Activated naive CD4-positive, alpha-beta T cell treated with anti-CD3 and anti-CD28 coated beads, Interleukin-2, amount 50 U/mL, for 24 hours (primary cell): Measurements from ENCODE around the gene TAF4B.

Experiments
- H3K27ac Mint-ChIP-seq: one replicate; pipeline ENCODE4 v1.8.0; 2021; ENCODE audit warnings: mild to moderate bottlenecking, mixed read lengths
- H3K27me3 Mint-ChIP-seq: one replicate; pipeline ENCODE4 v1.8.0; 2021; ENCODE audit warnings: mixed read lengths
- H3K36me3 Mint-ChIP-seq: one replicate; pipeline ENCODE4 v1.8.0; 2021; ENCODE audit warnings: mixed read lengths
- H3K4me1 Mint-ChIP-seq: one replicate; pipeline ENCODE4 v1.8.0; 2021; ENCODE audit warnings: mixed read lengths
- H3K4me3 Mint-ChIP-seq: one replicate; pipeline ENCODE4 v1.8.0; 2021; ENCODE audit warnings: mild to moderate bottlenecking, mixed read lengths
- H3K9me3 Mint-ChIP-seq: one replicate; pipeline ENCODE4 v1.8.0; 2021; ENCODE audit warnings: mixed read lengths

The TAF4B gene

GRCh38 chr18:26320686-26321085 lies 94.4 kb downstream of the TAF4B start:
- H3K36me3 Mint-ChIP-seq, result peaks cover 32% of the 10 kb centered on the region
- H3K27ac Mint-ChIP-seq, result no peak overlapping the region
- H3K9me3 Mint-ChIP-seq, result no peaks in the 10 kb centered on the region

GRCh38 chr18:26322890-26323653 lies 96.8 kb downstream of the TAF4B start:
- no peaks in the 10 kb centered on the region for H3K9me3 Mint-ChIP-seq
- H3K4me3 Mint-ChIP-seq, result no peak overlapping the region
- H3K36me3 Mint-ChIP-seq, result peaks cover 34% of the 10 kb centered on the region
- H3K27me3 Mint-ChIP-seq, result no peaks in the 10 kb centered on the region
- peaks cover 15% of the 10 kb centered on the region for H3K4me1 Mint-ChIP-seq
- H3K27ac Mint-ChIP-seq, result no peak overlapping the region

More at GRCh38 chr18:26320686-26321085, 94.4 kb downstream of the TAF4B start:
- Mint-ChIP-seq H3K27me3 (no peaks in the 10 kb centered on the region), H3K4me3 (no peak overlapping the region), H3K4me1 (peaks cover 15% of the 10 kb centered on the region)

DNA sequence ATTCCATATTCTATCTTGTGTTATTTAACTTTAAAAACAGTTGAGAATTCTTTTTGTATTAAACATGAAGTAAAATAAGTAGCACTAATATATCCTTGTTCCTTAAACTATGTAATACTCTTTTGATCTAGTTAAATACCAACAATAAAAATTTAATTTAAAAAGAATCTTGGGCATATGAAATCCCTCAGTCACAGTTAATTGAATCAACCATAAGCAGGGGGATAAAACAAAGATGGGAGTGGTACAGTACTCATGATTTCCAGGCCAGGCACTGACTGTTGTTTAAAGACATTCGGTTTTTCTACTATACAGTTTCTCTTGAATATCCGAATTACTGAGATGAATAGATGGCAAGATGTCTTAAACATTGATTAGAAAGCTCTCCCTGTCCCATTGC lies 99.5 kb downstream of the TAF4B start:
- H3K4me3 Mint-ChIP-seq, result no peak overlapping the region
- H3K9me3 Mint-ChIP-seq, result no peaks in the 10 kb centered on the region
- H3K27ac Mint-ChIP-seq, result no peak overlapping the region
- H3K27me3 Mint-ChIP-seq, result no peaks in the 10 kb centered on the region
- peaks cover 29% of the 10 kb centered on the region for H3K36me3 Mint-ChIP-seq
- peaks cover 15% of the 10 kb centered on the region for H3K4me1 Mint-ChIP-seq

DNA sequence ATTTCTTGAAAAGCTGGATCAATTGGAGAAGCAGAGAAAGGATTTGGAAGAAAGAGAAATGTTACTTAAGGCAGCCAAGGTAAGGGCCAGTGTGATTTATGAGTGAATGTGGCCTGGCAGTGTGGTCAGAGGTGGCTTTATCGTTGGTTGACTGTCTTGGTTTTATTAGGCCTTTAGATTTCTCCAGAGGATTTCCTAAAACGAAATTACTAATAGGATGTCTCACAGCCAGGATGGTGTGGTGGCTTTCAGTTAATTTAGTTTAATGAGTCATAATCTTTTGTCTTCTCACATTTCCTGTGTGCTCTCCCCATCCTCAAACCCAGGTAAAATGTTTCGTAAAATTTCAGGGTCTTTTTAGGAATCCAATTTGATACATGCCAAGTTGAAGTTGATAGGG lies 100.8 kb downstream of the TAF4B start:
- Mint-ChIP-seq H3K27me3 (no peaks in the 10 kb centered on the region), H3K36me3 (peaks cover 19% of the 10 kb centered on the region), H3K27ac (no peak overlapping the region), H3K4me3 (no peak overlapping the region), H3K9me3 (no peaks in the 10 kb centered on the region), H3K4me1 (peaks cover 15% of the 10 kb centered on the region)

- peaks cover 2% of the 10 kb centered on the region for H3K36me3 Mint-ChIP-seq
- no peaks in the 10 kb centered on the region for H3K27me3 Mint-ChIP-seq
- no peak overlapping the region for H3K27ac Mint-ChIP-seq
- no peak overlapping the region for H3K4me3 Mint-ChIP-seq
- H3K4me1 Mint-ChIP-seq, result peaks cover 11% of the 10 kb centered on the region
- no peaks in the 10 kb centered on the region for H3K9me3 Mint-ChIP-seq
Measured at GRCh38 chr18:26332991-26333390, 106.7 kb downstream of the TAF4B start.

DNA sequence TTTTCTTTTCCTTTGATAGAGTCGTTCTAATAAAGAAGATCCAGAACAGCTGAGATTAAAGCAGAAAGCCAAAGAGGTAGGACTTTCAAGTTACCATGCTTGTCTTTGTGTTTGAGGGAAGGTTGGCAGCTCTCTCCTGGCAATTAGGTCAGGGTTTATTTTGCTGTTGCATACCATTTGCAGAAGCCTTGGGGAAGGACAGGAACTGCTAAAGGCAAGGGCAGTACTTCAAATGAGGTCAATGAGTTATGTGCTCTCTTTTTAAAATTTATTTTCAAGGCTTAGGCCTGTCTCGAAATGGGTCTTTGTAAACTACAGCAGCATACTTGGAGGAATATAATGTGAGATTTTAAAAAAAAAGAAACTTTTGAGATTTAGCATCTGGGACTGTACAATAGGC lies 108.9 kb downstream of the TAF4B start:
- Mint-ChIP-seq H3K4me1 (peaks cover 11% of the 10 kb centered on the region), H3K4me3 (no peak overlapping the region), H3K9me3 (no peaks in the 10 kb centered on the region), H3K27ac (no peak overlapping the region), H3K36me3 (peaks cover 5% of the 10 kb centered on the region), H3K27me3 (no peaks in the 10 kb centered on the region)

DNA sequence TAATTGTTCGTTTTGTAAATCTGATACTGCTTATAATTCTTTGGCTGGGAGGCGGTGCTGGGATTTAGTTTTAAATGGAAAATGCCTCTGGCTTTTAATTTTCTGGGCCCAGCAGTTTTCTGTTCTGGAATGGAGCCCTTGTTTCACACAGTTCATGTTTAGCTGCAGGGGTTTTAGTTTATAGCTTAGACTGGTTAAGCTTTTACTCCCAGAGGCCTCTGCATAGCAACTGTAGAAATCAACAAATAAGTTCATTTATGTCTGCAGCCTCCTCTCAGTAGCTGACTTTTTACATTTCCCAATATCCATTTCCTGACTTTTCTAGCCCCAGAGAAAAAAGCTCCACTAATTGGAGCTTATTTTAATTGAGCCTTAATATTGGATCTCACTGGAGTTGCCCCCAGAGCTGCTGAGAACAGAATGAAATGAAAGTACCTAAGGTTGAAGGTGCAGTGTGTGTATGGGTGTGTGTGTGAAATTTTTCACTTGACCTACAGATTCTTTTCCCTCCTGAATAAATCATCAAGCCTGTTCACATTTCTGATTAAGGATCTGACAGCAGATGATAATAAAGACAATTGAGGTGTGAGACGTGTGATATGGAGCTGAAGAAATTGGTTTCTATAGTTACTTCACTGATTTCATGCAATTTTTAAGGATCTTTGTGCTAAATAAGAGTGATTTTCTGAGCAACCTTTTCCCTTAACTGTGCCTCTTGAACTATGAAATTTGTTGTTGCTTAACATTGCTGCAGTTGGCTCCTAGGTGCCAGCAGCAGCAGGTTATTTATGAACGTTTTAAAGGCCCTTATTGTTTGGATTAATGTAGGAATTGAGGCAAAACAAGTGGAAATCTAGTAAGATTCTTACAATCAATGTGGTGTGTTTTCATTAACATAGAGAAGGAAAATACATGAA lies 109.6 kb downstream of the TAF4B start:
- no peaks in the 10 kb centered on the region for H3K27me3 Mint-ChIP-seq
- peaks cover 11% of the 10 kb centered on the region for H3K4me1 Mint-ChIP-seq
- no peak overlapping the region for H3K4me3 Mint-ChIP-seq
- no peaks in the 10 kb centered on the region for H3K9me3 Mint-ChIP-seq
- H3K27ac Mint-ChIP-seq, result peak overlapping the region; percentile 1
- peaks cover 5% of the 10 kb centered on the region for H3K36me3 Mint-ChIP-seq

GRCh38 chr18:26336572-26336971 lies 110.3 kb downstream of the TAF4B start:
- peaks cover 10% of the 10 kb centered on the region for H3K36me3 Mint-ChIP-seq
- no peak overlapping the region for H3K27ac Mint-ChIP-seq
- H3K4me1 Mint-ChIP-seq, result peaks cover 11% of the 10 kb centered on the region
- H3K9me3 Mint-ChIP-seq, result no peaks in the 10 kb centered on the region
- no peaks in the 10 kb centered on the region for H3K27me3 Mint-ChIP-seq
- no peak overlapping the region for H3K4me3 Mint-ChIP-seq

DNA sequence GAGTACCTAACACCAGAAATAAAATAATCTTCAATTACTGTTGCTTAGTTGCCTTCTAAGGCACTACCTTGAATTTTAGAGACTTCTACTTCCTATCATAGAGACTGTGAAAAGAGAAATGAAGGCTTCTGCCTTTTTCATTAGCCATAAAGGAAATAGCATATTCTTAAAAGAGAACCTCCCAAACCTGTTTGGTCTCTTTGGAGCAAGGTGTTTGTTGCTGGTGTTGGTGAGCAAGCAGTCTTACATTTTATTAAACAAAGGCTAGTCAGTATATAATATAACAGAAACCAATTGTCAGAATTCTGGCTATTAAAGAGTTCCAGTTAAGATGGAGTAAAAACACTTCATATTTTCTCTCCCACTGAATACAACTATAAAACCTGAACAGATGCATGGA lies 116.4 kb downstream of the TAF4B start:
- H3K4me1 Mint-ChIP-seq, result no peaks in the 10 kb centered on the region
- H3K9me3 Mint-ChIP-seq, result peaks cover 4% of the 10 kb centered on the region
- peaks cover 46% of the 10 kb centered on the region for H3K36me3 Mint-ChIP-seq
- H3K27me3 Mint-ChIP-seq, result no peaks in the 10 kb centered on the region
- H3K4me3 Mint-ChIP-seq, result no peak overlapping the region
- H3K27ac Mint-ChIP-seq, result no peak overlapping the region

- Mint-ChIP-seq H3K4me3 (no peak overlapping the region), H3K27ac (no peak overlapping the region), H3K4me1 (no peaks in the 10 kb centered on the region), H3K36me3 (peaks cover 36% of the 10 kb centered on the region), H3K27me3 (no peaks in the 10 kb centered on the region), H3K9me3 (peaks cover 8% of the 10 kb centered on the region)
Measured at GRCh38 chr18:26350961-26351360, 124.7 kb downstream of the TAF4B start.

DNA sequence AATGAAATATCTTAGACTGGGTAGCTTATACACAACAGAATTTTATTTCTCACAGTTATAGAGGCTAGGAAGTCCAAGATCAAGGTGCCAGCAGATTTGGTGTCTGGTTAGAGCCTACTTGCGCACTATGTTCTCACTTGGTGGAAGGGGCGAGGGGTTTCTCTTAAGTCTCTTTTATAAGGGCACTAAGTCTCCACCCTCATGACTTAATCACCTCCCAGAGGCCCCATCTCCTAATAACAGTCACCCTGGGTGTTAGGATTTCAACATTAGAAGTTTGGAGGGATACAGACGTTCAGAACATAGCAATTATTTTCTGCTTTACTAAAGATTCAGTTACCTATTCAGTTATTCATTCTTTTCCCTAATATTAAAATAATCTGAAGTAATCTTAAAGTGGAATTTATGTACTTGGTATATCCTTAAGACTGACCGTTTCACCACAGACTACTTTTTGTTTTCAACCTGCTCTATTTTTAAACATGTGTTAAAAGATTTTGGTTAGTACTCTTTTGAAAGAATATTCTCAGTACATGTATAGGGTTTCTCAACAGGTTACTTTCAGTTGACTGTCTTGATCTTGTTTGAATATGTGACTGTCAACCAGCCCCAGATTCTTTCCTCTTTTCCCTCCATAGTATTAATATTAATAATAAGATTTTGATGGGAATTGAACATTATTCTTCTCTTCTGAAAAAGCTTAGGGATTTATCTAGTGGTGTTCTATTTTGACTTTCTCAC lies 130.0 kb downstream of the TAF4B start:
- peaks cover 19% of the 10 kb centered on the region for H3K36me3 Mint-ChIP-seq
- H3K4me3 Mint-ChIP-seq, result no peak overlapping the region
- no peaks in the 10 kb centered on the region for H3K9me3 Mint-ChIP-seq
- no peak overlapping the region for H3K27ac Mint-ChIP-seq
- H3K27me3 Mint-ChIP-seq, result no peaks in the 10 kb centered on the region
- no peaks in the 10 kb centered on the region for H3K4me1 Mint-ChIP-seq

DNA sequence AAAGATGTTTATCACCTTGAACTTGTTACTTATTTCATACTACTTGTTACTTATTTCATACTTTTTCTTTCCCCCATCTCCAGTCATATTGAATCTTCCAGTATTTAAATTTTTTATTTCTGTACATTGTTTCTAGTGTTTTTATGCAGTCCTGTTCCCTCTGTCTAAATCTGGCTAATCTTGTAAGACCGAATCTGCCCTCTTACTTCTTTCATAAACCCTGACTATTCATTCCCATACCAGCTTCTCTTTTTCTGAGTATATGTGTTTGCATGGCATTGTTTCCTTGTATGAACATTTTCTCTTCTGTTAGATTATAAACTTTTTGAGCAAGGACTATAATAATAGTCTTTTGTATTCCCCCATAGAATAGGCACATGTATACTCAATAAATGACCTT lies 131.7 kb downstream of the TAF4B start:
- Mint-ChIP-seq H3K4me3 (no peak overlapping the region), H3K9me3 (no peaks in the 10 kb centered on the region), H3K4me1 (no peaks in the 10 kb centered on the region), H3K36me3 (peaks cover 19% of the 10 kb centered on the region), H3K27ac (no peak overlapping the region), H3K27me3 (no peaks in the 10 kb centered on the region)

DNA sequence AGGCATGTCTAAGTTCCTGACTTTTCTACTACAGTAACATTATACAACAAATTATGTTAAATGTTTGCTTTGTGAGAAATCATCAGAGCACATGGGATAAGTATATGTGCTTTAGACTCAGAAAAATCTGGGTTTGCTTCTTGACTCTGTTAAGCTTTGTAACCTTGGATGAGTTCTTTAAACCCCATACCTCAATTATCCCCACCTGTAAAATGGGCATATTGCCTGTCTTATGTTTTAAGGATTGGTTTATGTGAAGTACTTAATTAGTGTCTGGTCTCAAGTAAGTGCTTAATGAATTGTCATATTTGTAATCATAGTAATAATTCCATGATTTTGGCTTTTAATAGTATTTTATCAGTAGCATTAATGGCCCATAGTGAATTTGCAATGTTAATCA lies 135.8 kb downstream of the TAF4B start:
- no peaks in the 10 kb centered on the region for H3K4me1 Mint-ChIP-seq
- no peaks in the 10 kb centered on the region for H3K9me3 Mint-ChIP-seq
- no peaks in the 10 kb centered on the region for H3K27me3 Mint-ChIP-seq
- no peak overlapping the region for H3K27ac Mint-ChIP-seq
- H3K4me3 Mint-ChIP-seq, result no peak overlapping the region
- peaks cover 29% of the 10 kb centered on the region for H3K36me3 Mint-ChIP-seq

GRCh38 chr18:26367425-26367824 lies 141.2 kb downstream of the TAF4B start:
- Mint-ChIP-seq H3K4me1 (no peaks in the 10 kb centered on the region), H3K4me3 (no peak overlapping the region), H3K27ac (no peak overlapping the region), H3K27me3 (no peaks in the 10 kb centered on the region), H3K36me3 (peaks cover 21% of the 10 kb centered on the region), H3K9me3 (no peaks in the 10 kb centered on the region)

GRCh38 chr18:26370037-26370436 lies 143.8 kb downstream of the TAF4B start:
- Mint-ChIP-seq H3K36me3 (peaks cover 26% of the 10 kb centered on the region), H3K27ac (no peak overlapping the region), H3K9me3 (no peaks in the 10 kb centered on the region), H3K27me3 (no peaks in the 10 kb centered on the region), H3K4me3 (no peak overlapping the region), H3K4me1 (no peaks in the 10 kb centered on the region)
